Measurements from ENCODE around the gene ADGRD1.
"Not testable (repeated sequence)": the region's sequence is repeated elsewhere in the genome, so short reads cannot be mapped to it uniquely, and the experiment has no call there.

Gene ADGRD1

GRCh38 chr12:130987151-130987931 is 33.6 kb downstream of the ADGRD1 start:
- no peak for DNase-seq (ENCODE audit: low read depth)

- no peak for DNase-seq (ENCODE audit: low read depth)
These were observed 34.6 kb downstream of the ADGRD1 start for GRCh38 chr12:130988261-130988660.

- DNase-seq (ENCODE audit: low read depth): no peak
These were observed 35.0 kb downstream of the ADGRD1 start for GRCh38 chr12:130988751-130989150.

GRCh38 chr12:130989391-130989790 is 35.7 kb downstream of the ADGRD1 start:
- DNase-seq (ENCODE audit: low read depth): no peak

GRCh38 chr12:130990034-130990433 is 36.3 kb downstream of the ADGRD1 start:
- DNase-seq (ENCODE audit: low read depth): no peak

GRCh38 chr12:130992448-130992847 is 38.7 kb downstream of the ADGRD1 start:
- no peak for DNase-seq (ENCODE audit: low read depth)

- no peak for DNase-seq (ENCODE audit: low read depth)
These were observed 39.4 kb downstream of the ADGRD1 start for GRCh38 chr12:130992979-130993538.

GRCh38 chr12:130993759-130994670 is 40.3 kb downstream of the ADGRD1 start:
- no peak for DNase-seq (ENCODE audit: low read depth)

GRCh38 chr12:130994821-130995375 is 41.2 kb downstream of the ADGRD1 start:
- DNase-seq (ENCODE audit: low read depth): no peak

GRCh38 chr12:130995386-130995969 is 41.8 kb downstream of the ADGRD1 start:
- DNase-seq (ENCODE audit: low read depth): not testable (repeated sequence)

GRCh38 chr12:130998136-130998535 is 44.4 kb downstream of the ADGRD1 start:
- no peak for DNase-seq (ENCODE audit: low read depth)

GRCh38 chr12:131000000-131000486 is 46.3 kb downstream of the ADGRD1 start:
- DNase-seq (ENCODE audit: low read depth): no peak

GRCh38 chr12:131001493-131001892 is 47.8 kb downstream of the ADGRD1 start:
- no peak for DNase-seq (ENCODE audit: low read depth)

- no peak for DNase-seq (ENCODE audit: low read depth)
These were observed 48.5 kb downstream of the ADGRD1 start for GRCh38 chr12:131002216-131002631.

- no peak for DNase-seq (ENCODE audit: low read depth)
These were observed 49.5 kb downstream of the ADGRD1 start for GRCh38 chr12:131003036-131003715.

GRCh38 chr12:131003716-131004045 is 50.0 kb downstream of the ADGRD1 start:
- no peak for DNase-seq (ENCODE audit: low read depth)

GRCh38 chr12:131004166-131004565 is 50.5 kb downstream of the ADGRD1 start:
- DNase-seq (ENCODE audit: low read depth): no peak

GRCh38 chr12:131005161-131006035 is 51.7 kb downstream of the ADGRD1 start:
- DNase-seq (ENCODE audit: low read depth): no peak

GRCh38 chr12:131006036-131006735 is 52.5 kb downstream of the ADGRD1 start:
- DNase-seq (ENCODE audit: low read depth): no peak

All from fibroblast of gingiva (primary cell).